ENCODE data around the gene FUT8. TPM values are rescaled to one million over a fixed set of nuclear protein-coding genes. Genes with fewer than 3 reads are reported as not detected.
A peak's percentile ranks its signal among the peaks of the same experiment; 100 is the strongest.

FUT8 gene
- total and polyA plus RNA-seq, 2 of the 8 experiments (the other 6 are each of a cell fraction or from before 2014, with no cell fraction given) = 10.5 to 25.1 TPM

DNA sequence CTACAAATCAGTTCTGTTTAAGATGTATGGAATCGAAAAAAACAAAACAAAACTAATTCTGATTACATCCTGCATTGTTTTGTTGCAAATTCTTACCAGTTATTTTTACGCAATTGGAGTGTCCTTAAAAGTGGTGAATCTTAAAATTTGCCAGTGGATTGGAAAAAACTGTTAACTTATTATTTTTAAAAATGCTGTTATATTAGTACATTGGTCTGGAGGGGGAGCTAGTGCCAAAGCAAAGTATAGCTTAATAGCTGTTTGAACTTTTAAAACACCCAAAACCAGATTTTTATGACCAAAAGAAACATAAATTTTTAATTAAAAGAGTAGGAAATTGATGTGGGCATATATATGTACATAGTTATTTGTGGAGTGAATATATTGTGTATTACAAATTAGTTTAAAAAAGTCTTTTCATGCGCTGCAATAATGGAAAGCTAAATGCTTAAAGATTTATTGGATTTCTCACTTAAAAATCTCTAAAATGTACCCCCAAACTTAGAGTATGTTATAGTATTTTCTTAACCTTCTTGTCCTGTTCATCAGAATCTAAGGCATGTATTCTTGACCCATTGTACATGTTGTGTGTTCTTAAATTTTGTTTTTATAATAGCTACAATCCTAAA is 2.5 kb downstream of the FUT8 start (continued):
- no peak for TF ChIP-seq RBBP5 (IDR thresholded peaks at IDR 0.05; ENCODE audit: borderline replicate concordance, low read depth, low read length)
- TF ChIP-seq, protein P1, sequence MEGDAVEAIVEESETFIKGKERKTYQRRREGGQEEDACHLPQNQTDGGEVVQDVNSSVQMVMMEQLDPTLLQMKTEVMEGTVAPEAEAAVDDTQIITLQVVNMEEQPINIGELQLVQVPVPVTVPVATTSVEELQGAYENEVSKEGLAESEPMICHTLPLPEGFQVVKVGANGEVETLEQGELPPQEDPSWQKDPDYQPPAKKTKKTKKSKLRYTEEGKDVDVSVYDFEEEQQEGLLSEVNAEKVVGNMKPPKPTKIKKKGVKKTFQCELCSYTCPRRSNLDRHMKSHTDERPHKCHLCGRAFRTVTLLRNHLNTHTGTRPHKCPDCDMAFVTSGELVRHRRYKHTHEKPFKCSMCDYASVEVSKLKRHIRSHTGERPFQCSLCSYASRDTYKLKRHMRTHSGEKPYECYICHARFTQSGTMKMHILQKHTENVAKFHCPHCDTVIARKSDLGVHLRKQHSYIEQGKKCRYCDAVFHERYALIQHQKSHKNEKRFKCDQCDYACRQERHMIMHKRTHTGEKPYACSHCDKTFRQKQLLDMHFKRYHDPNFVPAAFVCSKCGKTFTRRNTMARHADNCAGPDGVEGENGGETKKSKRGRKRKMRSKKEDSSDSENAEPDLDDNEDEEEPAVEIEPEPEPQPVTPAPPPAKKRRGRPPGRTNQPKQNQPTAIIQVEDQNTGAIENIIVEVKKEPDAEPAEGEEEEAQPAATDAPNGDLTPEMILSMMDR (IDR thresholded peaks at IDR 0.05; ENCODE audit: control extremely low read depth in 1 of 3, insufficient read depth in 1 of 3, low read depth in 1 of 3, low read length in 3 of 3) = peak in 2 of 3 experiments; percentile 20 to 26; a peak in 2 of 4 replicates

Data from H1 (cell line).